GM12875 (cell line): ENCODE data around the gene PRR5.

Source experiments
- H3K4me3 ChIP-seq: one replicate; pipeline ENCODE4 v1.5.1; 2011; ENCODE audit warnings: low read depth, low read length, control low read depth
- CTCF ChIP-seq: IDR thresholded peaks from 2 replicates; pipeline ENCODE4 v1.5.1; 2011; ENCODE audit warnings: low read depth, mild to moderate bottlenecking, control low read depth, inconsistent platforms, low read length, moderate library complexity, borderline replicate concordance; ENCODE audit not compliant: insufficient read depth

The PRR5 gene

GRCh38 chr22:44697423-44698141, 4.4 kb upstream of the PRR5 start:
- TF ChIP-seq CTCF = peak; percentile 98
- no peak overlapping the region for H3K4me3 ChIP-seq

DNA sequence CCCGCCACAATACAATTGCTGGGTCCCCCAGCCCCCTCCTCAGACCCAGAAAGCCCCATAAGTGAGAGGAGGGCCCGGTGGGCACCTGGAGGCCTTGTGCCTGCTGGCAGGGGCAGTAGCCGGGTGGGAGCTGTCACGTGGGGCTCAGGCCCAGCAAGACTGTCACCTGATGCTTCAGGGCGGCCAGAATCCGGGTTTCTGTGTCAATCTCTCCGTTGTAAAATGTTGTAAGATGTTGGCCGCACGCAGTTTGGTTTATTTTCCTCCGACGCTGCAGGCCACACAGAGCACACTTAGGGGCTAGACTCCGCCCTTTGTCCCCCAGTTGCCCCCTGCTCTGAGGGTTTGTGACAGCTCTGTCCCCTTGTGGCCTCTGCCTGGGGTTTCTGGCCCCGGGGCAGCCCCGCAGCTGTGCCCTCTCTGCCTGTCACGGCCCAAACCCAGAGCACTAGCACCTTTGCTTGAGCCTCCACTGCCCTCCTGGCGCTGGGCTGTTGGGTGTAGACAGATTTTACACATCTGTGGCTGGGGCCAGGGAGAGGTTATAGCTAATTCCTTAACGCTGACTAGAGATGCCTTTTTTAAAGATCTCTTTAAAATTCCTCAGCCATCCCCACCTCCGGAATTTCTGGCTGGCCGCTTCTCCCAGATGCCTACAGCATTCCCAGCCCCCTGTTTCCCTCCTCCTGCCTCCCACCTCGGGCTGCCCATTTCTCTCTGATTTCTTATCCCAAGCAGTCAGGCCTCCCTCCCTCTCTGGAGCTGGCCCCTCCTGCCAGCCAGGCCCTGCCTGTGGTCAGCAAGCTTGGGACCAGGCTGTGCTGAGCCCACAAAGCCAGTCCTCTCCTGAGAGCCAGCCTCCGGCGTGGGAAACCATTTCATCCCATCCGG, 3.2 kb upstream of the PRR5 start:
- TF ChIP-seq CTCF = no peak
- no peak overlapping the region for H3K4me3 ChIP-seq

DNA sequence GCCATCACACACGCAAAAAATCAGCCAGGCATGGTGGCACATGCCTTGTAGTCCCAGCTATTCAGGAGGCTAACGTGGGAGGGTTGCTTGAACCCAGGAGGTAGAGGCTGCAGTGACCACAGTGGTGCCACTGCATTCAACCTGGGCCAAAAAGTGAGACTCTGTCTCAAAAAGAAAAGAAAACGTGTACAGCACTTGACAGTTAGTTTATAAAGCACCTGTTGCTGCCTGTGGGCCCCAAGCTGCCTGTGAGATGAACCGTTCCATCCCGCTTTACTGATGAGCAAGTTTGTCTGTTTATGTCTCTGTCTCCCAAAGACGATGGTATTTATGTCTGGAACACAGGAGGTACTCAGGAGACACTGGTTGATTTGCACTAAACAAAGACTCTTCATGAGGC, 1.5 kb upstream of the PRR5 start:
- TF ChIP-seq CTCF = no peak
- H3K4me3 ChIP-seq = no peak overlapping the region

GRCh38 chr22:44701187-44701790, 715 bp upstream of the PRR5 start:
- H3K4me3 ChIP-seq = no peak overlapping the region
- TF ChIP-seq CTCF = no peak

GRCh38 chr22:44702479-44703198, 635 bp downstream of the PRR5 start:
- H3K4me3 ChIP-seq = no peak overlapping the region
- no peak for TF ChIP-seq CTCF

GRCh38 chr22:44703255-44703870, 1.4 kb downstream of the PRR5 start:
- TF ChIP-seq CTCF = no peak
- no peak overlapping the region for H3K4me3 ChIP-seq
